Upper lobe of left lung (tissue), 6 donors: ENCODE results near the gene CHI3L1. TPM values are rescaled to one million over a fixed set of nuclear protein-coding genes. Genes with fewer than 3 reads are reported as not detected.

Experiments used
- ATAC-seq, 2 donors: fragments of 200-7000 bp; cut with Tn5 transposase; one replicate each; pipeline ENCODE4 v1.9.1; 2022; ENCODE audit warnings: mild to moderate bottlenecking in 2 of 2, moderate library complexity in 2 of 2; ENCODE audit not compliant: low FRiP score in 2 of 2
- DNase-seq, 2 donors: peaks; one replicate each; pipeline ENCODE4 v3.0.0-alpha.2; 2019 to 2020
- H3K27ac ChIP-seq, 4 donors: fragments of 200-600 bp; sonication (generic); one replicate each; pipeline ENCODE4 v1.5.1; 2016 to 2019
- H3K27me3 ChIP-seq, 4 donors: fragments of 200-600 bp; sonication (generic); one replicate each; pipeline ENCODE4 v1.5.1; 2017 to 2019
- H3K36me3 ChIP-seq, 4 donors: fragments of 200-600 bp; sonication (generic); one replicate each; pipeline ENCODE4 v1.5.1; 2016 to 2019
- H3K4me1 ChIP-seq, 4 donors: fragments of 200-600 bp; sonication (generic); one replicate each; pipeline ENCODE4 v1.5.1; 2018 to 2019
- H3K4me3 ChIP-seq, 4 donors: fragments of 200-600 bp; sonication (generic); one replicate each; pipeline ENCODE4 v1.5.1; 2017 to 2019; ENCODE audit warnings: mild to moderate bottlenecking in 2 of 4, moderate library complexity in 1 of 4
- H3K9me3 ChIP-seq, 4 donors: fragments of 200-600 bp; sonication (generic); one replicate each; pipeline ENCODE4 v1.5.1; 2018 to 2019
- EP300 ChIP-seq, 4 donors: sonication (generic); formaldehyde crosslinking; IDR thresholded peaks; one replicate each; pipeline ENCODE4 v1.5.1; 2017; ENCODE audit warnings: antibody characterized with exemption in 4 of 4, control low read depth in 2 of 4
- POLR2A ChIP-seq, 4 donors: fragments of 450-650 bp; IDR thresholded peaks; one replicate each; pipeline ENCODE4 v1.5.1; 2016 to 2017; ENCODE audit warnings: antibody characterized with exemption in 4 of 4, mild to moderate bottlenecking in 2 of 4
- POLR2AphosphoS5 ChIP-seq, 2 donors: sonication (generic); formaldehyde crosslinking; IDR thresholded peaks; one replicate each; pipeline ENCODE4 v1.5.1; 2017; ENCODE audit warnings: antibody characterized with exemption in 2 of 2
- WGBS, 2 donors: methylation state at CpG; one replicate each; pipeline ENCODE4 v1.1.5; 2017 to 2018; 5-methylcytosine and 5-hydroxymethylcytosine counted together
- total RNA-seq, 6 donors: library from RNA; depleted of rRNA in 4 of 6; stranded (reverse); fragments of >200 nt in 4 of 6; gene quantifications; one replicate each; pipeline versions ENCODE4 v1.1.0 to v1.2.1, GENCODE V29; 2016 to 2021
- TF ChIP-seq, protein P1 (sequence below), 6 experiments: fragments of 450-650 bp in 4 of 6; fragments of 200-600 bp in 2 of 6; sonication (generic) in 2 of 6; IDR thresholded peaks; one replicate each; pipeline ENCODE4 v1.5.1; 2016 to 2019; ENCODE audit warnings: antibody characterized with exemption in 6 of 6
- donor health status: DM: no; HTN: no; CAD: no; lungs with moderate emphysema.
- donor health status: DM: no; HTN: yes; CAD: no; lungs with severe emphysema.

Gene CHI3L1
- total RNA-seq, 6 donors from 2014 or later, result 12.3 to 68.4 (median 52.4) TPM

GRCh38 chr1:203171341-203172183 is 14.9 kb downstream of the CHI3L1 start:
- TF ChIP-seq POLR2A (IDR thresholded peaks at IDR 0.05) (no peak), POLR2AphosphoS5 (IDR thresholded peaks at IDR 0.05) (no peak), EP300 (IDR thresholded peaks at IDR 0.05) (no peak)
- TF ChIP-seq, protein P1, sequence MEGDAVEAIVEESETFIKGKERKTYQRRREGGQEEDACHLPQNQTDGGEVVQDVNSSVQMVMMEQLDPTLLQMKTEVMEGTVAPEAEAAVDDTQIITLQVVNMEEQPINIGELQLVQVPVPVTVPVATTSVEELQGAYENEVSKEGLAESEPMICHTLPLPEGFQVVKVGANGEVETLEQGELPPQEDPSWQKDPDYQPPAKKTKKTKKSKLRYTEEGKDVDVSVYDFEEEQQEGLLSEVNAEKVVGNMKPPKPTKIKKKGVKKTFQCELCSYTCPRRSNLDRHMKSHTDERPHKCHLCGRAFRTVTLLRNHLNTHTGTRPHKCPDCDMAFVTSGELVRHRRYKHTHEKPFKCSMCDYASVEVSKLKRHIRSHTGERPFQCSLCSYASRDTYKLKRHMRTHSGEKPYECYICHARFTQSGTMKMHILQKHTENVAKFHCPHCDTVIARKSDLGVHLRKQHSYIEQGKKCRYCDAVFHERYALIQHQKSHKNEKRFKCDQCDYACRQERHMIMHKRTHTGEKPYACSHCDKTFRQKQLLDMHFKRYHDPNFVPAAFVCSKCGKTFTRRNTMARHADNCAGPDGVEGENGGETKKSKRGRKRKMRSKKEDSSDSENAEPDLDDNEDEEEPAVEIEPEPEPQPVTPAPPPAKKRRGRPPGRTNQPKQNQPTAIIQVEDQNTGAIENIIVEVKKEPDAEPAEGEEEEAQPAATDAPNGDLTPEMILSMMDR (IDR thresholded peaks at IDR 0.05), result no peak
- Histone ChIP-seq H3K9me3 (no peaks in the 10 kb centered on the region), H3K36me3 (no peaks in the 10 kb centered on the region), H3K27ac (no peak overlapping the region), H3K4me3 (no peak overlapping the region), H3K27me3 (no peaks in the 10 kb centered on the region), H3K4me1 (peaks cover 3 to 14% (median 11%) of the 10 kb centered on the region in 4 donors)
- 92 to 96% methylated on average over 5 to 21 of the region's 22 CpGs for WGBS, 2 donors
- DNase-seq, result peak in 1 of 2 donors; percentile 76
- ATAC-seq, result no peak

- TF ChIP-seq, protein P1 (IDR thresholded peaks at IDR 0.05), result no peak
- TF ChIP-seq POLR2A (IDR thresholded peaks at IDR 0.05) (no peak), EP300 (IDR thresholded peaks at IDR 0.05) (no peak), POLR2AphosphoS5 (IDR thresholded peaks at IDR 0.05) (no peak)
- Histone ChIP-seq H3K36me3 (no peaks in the 10 kb centered on the region), H3K4me1 (peaks cover 0 to 9% (median 5%) of the 10 kb centered on the region in 4 donors), H3K27ac (no peak overlapping the region), H3K4me3 (no peak overlapping the region), H3K9me3 (no peaks in the 10 kb centered on the region), H3K27me3 (no peaks in the 10 kb centered on the region)
- DNase-seq, result no peak
- ATAC-seq, result no peak
- WGBS, 2 donors, result 80 to 87% methylated on average over 5 to 8 of the region's 8 CpGs
Measured at GRCh38 chr1:203170625-203171330, 15.7 kb downstream of the CHI3L1 start.

- no peak for ATAC-seq
- peaks cover 0 to 5% (median 0%) of the 10 kb centered on the region in 4 donors for H3K4me1 ChIP-seq
- H3K27ac ChIP-seq, result no peak overlapping the region
- no peaks in the 10 kb centered on the region for H3K9me3 ChIP-seq
- H3K4me3 ChIP-seq, result no peak overlapping the region
- 87% methylated on average over 21 of the region's 21 CpGs for WGBS, 2 donors
- no peak for TF ChIP-seq EP300 (IDR thresholded peaks at IDR 0.05)
- TF ChIP-seq, protein P1 (IDR thresholded peaks at IDR 0.05), result no peak
- TF ChIP-seq POLR2AphosphoS5 (IDR thresholded peaks at IDR 0.05), result no peak
- no peak for TF ChIP-seq POLR2A (IDR thresholded peaks at IDR 0.05)
- no peaks in the 10 kb centered on the region for H3K36me3 ChIP-seq
- no peaks in the 10 kb centered on the region for H3K27me3 ChIP-seq
- no peak for DNase-seq
Measured at GRCh38 chr1:203169770-203170520, 16.6 kb downstream of the CHI3L1 start.

- H3K4me3 ChIP-seq, result no peak overlapping the region
- TF ChIP-seq EP300 (IDR thresholded peaks at IDR 0.05) (no peak), POLR2A (IDR thresholded peaks at IDR 0.05) (no peak), POLR2AphosphoS5 (IDR thresholded peaks at IDR 0.05) (no peak)
- TF ChIP-seq, protein P1 (IDR thresholded peaks at IDR 0.05), result no peak
- 94 to 95% methylated on average over 7 to 9 of the region's 9 CpGs for WGBS, 2 donors
- H3K27ac ChIP-seq, result no peak overlapping the region
- H3K9me3 ChIP-seq, result no peaks in the 10 kb centered on the region
- no peaks in the 10 kb centered on the region for H3K27me3 ChIP-seq
- ATAC-seq (no peak), DNase-seq (no peak)
- no peaks in the 10 kb centered on the region for H3K36me3 ChIP-seq
- H3K4me1 ChIP-seq, result peaks cover 0 to 5% (median 0%) of the 10 kb centered on the region in 4 donors
Measured at GRCh38 chr1:203168991-203169390, 17.5 kb downstream of the CHI3L1 start.
